Left ventricle myocardium inferior (tissue), 1 donor: ENCODE results near the gene SAE1. TPM values are rescaled to one million over a fixed set of nuclear protein-coding genes. Genes with fewer than 3 reads are reported as not detected.
"Not testable (repeated sequence)": the region's sequence is repeated elsewhere in the genome, so short reads cannot be mapped to it uniquely, and the experiment has no call there.

ENCODE experiments used
- DNase-seq: peaks from one replicate; pipeline ENCODE4 v3.0.0-alpha.2; 2020
- H3K27ac ChIP-seq: fragments of 200-600 bp; replicated peaks from 2 replicates; pipeline ENCODE4 v1.8.0; 2021
- H3K27me3 ChIP-seq: fragments of 200-600 bp; 2 replicates; pipeline ENCODE4 v1.8.0; 2021; ENCODE audit warnings: low read depth
- H3K36me3 ChIP-seq: fragments of 200-600 bp; 2 replicates; pipeline ENCODE4 v1.8.0; 2021
- H3K4me1 ChIP-seq: fragments of 200-600 bp; 2 replicates; pipeline ENCODE4 v1.8.0; 2021
- H3K4me3 ChIP-seq: fragments of 200-600 bp; 2 replicates; pipeline ENCODE4 v1.8.0; 2021; ENCODE audit warnings: mild to moderate bottlenecking, moderate library complexity
- H3K9me3 ChIP-seq: fragments of 200-600 bp; replicated peaks from 2 replicates; pipeline ENCODE4 v1.8.0; 2021
- CTCF ChIP-seq: fragments of 200-600 bp; IDR thresholded peaks from 2 replicates; pipeline ENCODE4 v1.8.0; 2021; ENCODE audit warnings: antibody characterized with exemption, mild to moderate bottlenecking, borderline replicate concordance
- intact Hi-C: fragments of 100-400 bp; cut with micrococcal nuclease; formaldehyde crosslinking; loops from one replicate; pipeline ENCODE4 v1.11.0; 2022
- total RNA-seq: library from RNA; stranded (reverse); fragmentation: NEBNext Ultra II Directional; extraction: Animal tissue kit (Norgen Biotek cat#: 25700); gene quantifications from one replicate; pipeline ENCODE4 v1.2.1, GENCODE V29; 2021
- donor health status: DM: no; HTN: yes; CAD: no; lungs with severe emphysema.

Gene SAE1
- total RNA-seq, 1 donor from 2014 or later = 42.5 TPM

- Histone ChIP-seq H3K4me1 (peaks cover 84% of the 10 kb centered on the region), H3K27me3 (no peaks in the 10 kb centered on the region), H3K4me3 (no peak overlapping the region), H3K9me3 (no peaks in the 10 kb centered on the region), H3K27ac (no peak overlapping the region), H3K36me3 (no peaks in the 10 kb centered on the region)
- intact Hi-C loops = no loop called here
- TF ChIP-seq CTCF = no peak
- DNase-seq = no peak
These were observed 30.3 kb upstream of the SAE1 start for GRCh38 chr19:47100290-47100689.

GRCh38 chr19:47101116-47101515 is 29.5 kb upstream of the SAE1 start:
- H3K9me3 ChIP-seq, H3K4me3 ChIP-seq, intact Hi-C loops, H3K27ac ChIP-seq, DNase-seq, H3K27me3 ChIP-seq, H3K36me3 ChIP-seq: not testable (repeated sequence)
- peaks cover 84% of the 10 kb centered on the region for H3K4me1 ChIP-seq

GRCh38 chr19:47102346-47103060 is 28.1 kb upstream of the SAE1 start:
- no peaks in the 10 kb centered on the region for H3K36me3 ChIP-seq
- DNase-seq = no peak
- peak overlapping the region; percentile 3 for H3K27ac ChIP-seq
- no peaks in the 10 kb centered on the region for H3K9me3 ChIP-seq
- H3K4me3 ChIP-seq = no peak overlapping the region
- H3K4me1 ChIP-seq = peaks cover 84% of the 10 kb centered on the region
- intact Hi-C loops = no loop called here
- H3K27me3 ChIP-seq = no peaks in the 10 kb centered on the region
- TF ChIP-seq CTCF = no peak

- H3K4me3 ChIP-seq = no peak overlapping the region
- no peak for TF ChIP-seq CTCF
- H3K27me3 ChIP-seq = no peaks in the 10 kb centered on the region
- no peaks in the 10 kb centered on the region for H3K36me3 ChIP-seq
- H3K27ac ChIP-seq = peak overlapping the region; percentile 100
- intact Hi-C loops = no loop called here
- no peaks in the 10 kb centered on the region for H3K9me3 ChIP-seq
- H3K4me1 ChIP-seq = peaks cover 84% of the 10 kb centered on the region
- DNase-seq = no peak
These were observed 26.0 kb upstream of the SAE1 start for GRCh38 chr19:47104680-47105079.

GRCh38 chr19:47105874-47106273 is 24.8 kb upstream of the SAE1 start:
- DNase-seq = no peak
- no peak for TF ChIP-seq CTCF
- Histone ChIP-seq H3K4me3 (no peak overlapping the region), H3K36me3 (no peaks in the 10 kb centered on the region), H3K27ac (peak overlapping the region; percentile 100), H3K27me3 (no peaks in the 10 kb centered on the region), H3K4me1 (peaks cover 93% of the 10 kb centered on the region), H3K9me3 (no peaks in the 10 kb centered on the region)
- intact Hi-C loops = no loop called here

- Histone ChIP-seq H3K27ac (peak overlapping the region; percentile 100), H3K36me3 (no peaks in the 10 kb centered on the region), H3K27me3 (no peaks in the 10 kb centered on the region), H3K9me3 (no peaks in the 10 kb centered on the region), H3K4me1 (peaks cover 96% of the 10 kb centered on the region), H3K4me3 (peak overlapping the region; percentile 21)
- intact Hi-C loops = no loop called here
- no peak for DNase-seq
- no peak for TF ChIP-seq CTCF
These were observed 23.8 kb upstream of the SAE1 start for GRCh38 chr19:47106821-47107201.
